HG03196 (cell line): ENCODE results near the gene NPTXR.

Experiments used
- ATAC-seq: cut with Tn5 transposase; IDR thresholded peaks from one replicate; pipeline ENCODE4 v1.9.1; 2021; ENCODE audit not compliant: unreplicated experiment

Gene NPTXR

GRCh38 chr22:38843657-38844314, at the start of gene NPTXR:
Gene NPTXR (minus strand): TSS chr22:38844028.
- no peak for ATAC-seq

- no peak for ATAC-seq
Observed at GRCh38 chr22:38891256-38891655, 47.4 kb upstream of the NPTXR start.

- ATAC-seq = no peak
Observed at GRCh38 chr22:38890377-38890776, 46.5 kb upstream of the NPTXR start.

- ATAC-seq = no peak
Observed at GRCh38 chr22:38886333-38886732, 42.5 kb upstream of the NPTXR start.

GRCh38 chr22:38882972-38883622, 39.3 kb upstream of the NPTXR start:
- no peak for ATAC-seq

- no peak for ATAC-seq
Observed at GRCh38 chr22:38881997-38882879, 38.4 kb upstream of the NPTXR start.

GRCh38 chr22:38881464-38881871, 37.6 kb upstream of the NPTXR start:
- ATAC-seq = no peak

GRCh38 chr22:38879961-38880360, 36.1 kb upstream of the NPTXR start:
- ATAC-seq = no peak

- no peak for ATAC-seq
Observed at GRCh38 chr22:38879108-38879729, 35.4 kb upstream of the NPTXR start.

GRCh38 chr22:38878001-38878400, 34.2 kb upstream of the NPTXR start:
- no peak for ATAC-seq

GRCh38 chr22:38874529-38875222, 30.8 kb upstream of the NPTXR start:
- no peak for ATAC-seq

GRCh38 chr22:38873469-38874411, 29.9 kb upstream of the NPTXR start:
- no peak for ATAC-seq

- no peak for ATAC-seq
Observed at GRCh38 chr22:38872831-38873248, 29.0 kb upstream of the NPTXR start.

- ATAC-seq = peak; percentile 61
Observed at GRCh38 chr22:38872172-38872830, 28.5 kb upstream of the NPTXR start, which contains the start of gene CBX6. Gene CBX6 (minus strand): TSS chr22:38872216. CDS start chr22:38872190, 26 bp downstream.

- no peak for ATAC-seq
Observed at GRCh38 chr22:38871360-38872171, 27.7 kb upstream of the NPTXR start.

GRCh38 chr22:38870791-38871359, 27.0 kb upstream of the NPTXR start:
- ATAC-seq = no peak

- ATAC-seq = no peak
Observed at GRCh38 chr22:38870312-38870741, 26.5 kb upstream of the NPTXR start.

GRCh38 chr22:38869663-38870062, 25.8 kb upstream of the NPTXR start:
- ATAC-seq = no peak
